COR-L47 (cell line): ENCODE measurements around the gene GJB5.

Source experiments
- DNase-seq: peaks from one replicate; lab custom pipeline; 2025; lab: John Stamatoyannopoulos, UW

The GJB5 gene

DNA sequence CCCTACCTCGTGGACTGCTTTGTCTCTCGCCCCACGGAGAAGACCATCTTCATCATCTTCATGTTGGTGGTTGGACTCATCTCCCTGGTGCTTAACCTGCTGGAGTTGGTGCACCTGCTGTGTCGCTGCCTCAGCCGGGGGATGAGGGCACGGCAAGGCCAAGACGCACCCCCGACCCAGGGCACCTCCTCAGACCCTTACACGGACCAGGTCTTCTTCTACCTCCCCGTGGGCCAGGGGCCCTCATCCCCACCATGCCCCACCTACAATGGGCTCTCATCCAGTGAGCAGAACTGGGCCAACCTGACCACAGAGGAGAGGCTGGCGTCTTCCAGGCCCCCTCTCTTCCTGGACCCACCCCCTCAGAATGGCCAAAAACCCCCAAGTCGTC lies 39.9 kb downstream of the GJB5 start:
- DNase-seq, result no peak

GRCh38 chr1:34795916-34796315 lies 41.1 kb downstream of the GJB5 start:
- no peak for DNase-seq

DNA sequence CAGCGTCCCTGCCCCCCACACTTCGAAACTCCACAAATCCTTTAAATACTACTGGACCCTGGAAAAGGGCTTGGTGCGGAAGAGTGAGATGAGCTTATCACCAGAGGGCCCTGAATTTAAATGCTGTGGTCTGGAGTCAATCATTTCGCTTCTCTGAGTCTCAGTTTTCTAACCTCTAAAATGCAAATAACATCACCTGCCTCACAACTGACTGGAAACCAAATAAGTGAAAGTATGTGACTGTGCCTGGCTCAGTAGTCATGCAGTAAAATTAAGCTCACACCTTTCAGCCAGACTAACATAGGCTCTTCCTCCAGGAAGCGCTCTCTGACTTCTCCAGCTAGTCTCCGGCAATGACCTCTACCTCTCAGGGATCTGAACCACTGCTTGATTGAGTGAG lies 42.1 kb downstream of the GJB5 start:
- no peak for DNase-seq

GRCh38 chr1:34800214-34800613 lies 45.4 kb downstream of the GJB5 start:
- DNase-seq, result no peak

DNA sequence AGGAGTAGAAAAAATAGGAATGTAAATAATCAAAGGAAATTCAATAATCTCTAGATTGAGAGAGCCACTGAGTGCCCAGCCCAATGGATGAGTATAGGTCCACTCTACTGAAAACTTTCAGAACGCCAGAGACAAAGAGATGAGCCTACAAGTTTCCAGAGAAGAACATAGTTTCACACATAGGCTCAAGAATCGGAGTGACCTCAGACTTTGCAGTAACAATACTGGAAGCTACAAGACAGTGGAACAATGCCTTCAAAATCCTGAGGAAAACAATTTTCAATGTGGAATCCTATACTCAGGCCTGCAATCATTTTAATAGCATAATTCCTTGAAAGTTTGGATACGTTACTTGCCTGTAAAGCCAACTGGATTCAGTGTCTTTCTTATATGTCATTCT lies 48.9 kb downstream of the GJB5 start:
- no peak for DNase-seq

DNA sequence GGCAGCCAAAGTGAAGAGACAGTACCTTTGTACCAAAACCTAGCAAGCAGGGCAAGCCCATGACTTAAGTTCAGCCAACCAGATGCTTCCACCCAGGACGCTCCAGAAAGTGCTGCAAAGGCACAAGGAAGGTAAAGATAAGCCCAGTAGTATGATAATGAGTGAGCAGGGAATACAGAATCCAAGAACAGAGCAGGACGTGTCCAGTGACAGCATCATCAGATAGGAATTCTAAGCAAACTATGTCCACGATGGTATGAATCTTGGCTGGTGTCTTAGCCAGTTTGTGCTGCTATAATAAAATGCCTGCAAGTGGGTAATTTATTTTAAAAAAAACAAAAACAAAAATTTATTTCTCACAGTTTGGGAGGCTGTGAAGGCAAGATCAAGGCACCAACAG lies 51.5 kb downstream of the GJB5 start:
- DNase-seq, result no peak
